Raji (cell line): ENCODE results near the gene RHOH.

ENCODE experiments used
- POLR2A ChIP-seq: IDR thresholded peaks from 2 replicates; pipeline ENCODE4 v1.6.1; 2011; ENCODE audit warnings: low read depth, low read length, control low read depth; ENCODE audit not compliant: insufficient read depth

RHOH gene

GRCh38 chr4:40196724-40197281, at the start of gene RHOH:
RHOH (plus strand) TSS chr4:40197031; CDS start chr4:40243387, 46,356 bp downstream.
- peak; percentile 64 for TF ChIP-seq POLR2A

DNA sequence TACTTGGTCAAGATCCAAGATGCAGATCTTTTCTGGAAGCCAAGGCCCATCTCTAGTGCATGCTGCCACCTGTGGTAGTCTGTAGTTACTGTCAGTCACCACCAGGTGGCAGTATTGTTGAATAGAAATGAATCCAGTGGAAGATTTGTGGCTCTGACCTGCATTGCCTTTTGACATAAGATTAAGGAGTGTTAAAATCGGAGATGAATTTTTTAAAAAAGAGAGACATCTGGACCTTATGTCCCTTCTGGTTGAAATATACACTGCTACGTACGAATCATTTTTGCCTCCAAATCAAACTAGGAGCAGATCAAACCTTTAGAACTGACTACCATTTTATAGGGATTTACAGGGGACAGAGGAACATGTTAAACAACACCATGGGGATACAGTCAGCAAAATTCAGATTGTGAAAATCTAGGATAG, 46.9 kb upstream of the RHOH start:
- TF ChIP-seq POLR2A, result no peak

DNA sequence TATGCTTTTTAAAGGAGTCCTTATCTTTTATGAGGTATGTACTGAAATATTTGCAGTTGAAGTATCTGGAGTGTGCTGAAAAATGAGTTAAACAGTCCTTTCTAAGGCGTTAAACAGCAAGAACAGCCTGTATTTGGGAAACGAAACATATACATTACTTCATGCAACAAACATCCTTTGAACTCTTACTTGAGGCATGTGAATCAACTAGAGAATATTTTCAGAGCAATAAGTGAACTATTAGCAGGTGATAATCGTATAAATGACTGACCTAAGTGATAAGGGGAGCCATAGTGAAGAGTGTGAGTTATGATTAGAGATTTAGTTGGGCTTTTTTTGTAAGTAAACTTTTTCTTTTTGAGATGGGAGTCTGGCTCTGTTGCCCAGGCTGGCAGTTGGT, 45.9 kb upstream of the RHOH start:
- TF ChIP-seq POLR2A, result no peak

DNA sequence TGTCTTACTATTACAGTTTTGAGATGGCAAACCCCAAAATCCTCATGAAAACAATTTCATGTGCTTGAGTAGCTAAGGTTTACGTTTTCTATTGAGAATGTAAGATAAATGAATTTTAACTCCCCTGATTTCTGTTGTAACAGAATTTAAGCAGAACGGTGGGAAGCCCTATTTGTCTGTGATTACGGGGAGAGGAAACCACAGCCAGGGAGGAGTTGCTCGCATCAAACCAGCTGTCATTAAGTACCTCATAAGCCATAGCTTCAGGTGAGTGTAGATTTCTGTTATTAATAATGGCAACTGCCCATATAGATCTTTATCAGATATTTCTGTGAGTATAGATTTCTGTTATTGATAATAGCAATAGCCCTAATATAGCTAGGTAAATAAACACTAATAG, 44.2 kb upstream of the RHOH start:
- TF ChIP-seq POLR2A, result peak; percentile 45; the same call in 1 of the 2 replicates

DNA sequence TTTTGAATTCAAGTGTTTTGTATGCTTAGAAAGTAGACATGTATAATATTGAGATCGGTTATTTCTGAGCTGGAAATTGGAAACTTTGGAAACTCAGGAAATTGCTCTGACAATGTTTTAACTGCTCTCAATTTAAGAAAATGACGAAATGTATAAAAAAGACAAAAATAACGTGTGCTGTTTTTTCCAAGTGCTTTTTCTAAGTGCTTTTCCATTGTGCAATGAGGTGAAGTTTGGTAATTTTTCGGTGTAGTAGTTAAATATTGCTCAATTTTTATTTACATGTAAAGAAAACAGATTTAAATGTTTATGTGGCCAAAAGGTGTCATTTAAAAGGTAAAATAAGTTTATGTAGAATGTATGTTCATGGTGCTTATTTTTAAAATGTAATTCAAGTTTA, 39.4 kb upstream of the RHOH start:
- no peak for TF ChIP-seq POLR2A

DNA sequence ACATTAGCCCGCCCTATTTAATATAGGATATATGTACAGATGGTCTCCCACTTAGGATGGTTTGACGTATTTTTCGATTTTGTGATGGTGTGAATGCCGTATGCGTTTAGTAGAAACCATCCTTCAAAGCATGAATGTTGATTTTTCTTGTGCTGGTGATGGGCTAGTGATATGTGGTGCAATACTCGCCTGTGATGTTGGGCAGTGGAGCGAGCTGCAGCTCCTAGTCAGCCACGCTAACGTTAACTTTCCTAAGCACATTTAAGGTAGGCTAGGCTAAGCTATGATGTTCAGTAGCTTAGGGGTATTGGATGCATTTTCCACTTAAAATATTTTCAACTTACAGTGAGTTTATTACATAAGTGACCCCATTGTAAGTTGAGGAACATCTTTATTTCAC, 36.6 kb upstream of the RHOH start:
- no peak for TF ChIP-seq POLR2A

DNA sequence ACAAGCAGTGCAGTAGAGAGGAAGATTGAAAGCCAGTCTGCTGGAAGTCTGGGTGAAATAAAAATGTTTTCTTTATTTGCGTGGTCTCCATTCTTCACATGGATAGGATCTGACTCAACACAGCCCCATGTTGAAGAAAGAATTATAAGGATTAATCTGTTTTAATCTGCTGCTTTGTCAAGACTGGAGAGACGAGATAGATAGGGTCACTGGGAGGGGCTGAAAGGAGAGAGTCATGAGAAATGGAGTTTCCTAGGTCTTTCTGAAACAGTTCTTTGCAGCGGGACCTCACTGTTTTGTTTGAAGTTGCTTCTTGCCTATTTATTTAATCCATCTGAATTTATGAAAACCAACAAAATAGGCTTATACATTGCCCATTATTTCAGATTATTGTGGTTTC, 32.4 kb upstream of the RHOH start:
- no peak for TF ChIP-seq POLR2A

DNA sequence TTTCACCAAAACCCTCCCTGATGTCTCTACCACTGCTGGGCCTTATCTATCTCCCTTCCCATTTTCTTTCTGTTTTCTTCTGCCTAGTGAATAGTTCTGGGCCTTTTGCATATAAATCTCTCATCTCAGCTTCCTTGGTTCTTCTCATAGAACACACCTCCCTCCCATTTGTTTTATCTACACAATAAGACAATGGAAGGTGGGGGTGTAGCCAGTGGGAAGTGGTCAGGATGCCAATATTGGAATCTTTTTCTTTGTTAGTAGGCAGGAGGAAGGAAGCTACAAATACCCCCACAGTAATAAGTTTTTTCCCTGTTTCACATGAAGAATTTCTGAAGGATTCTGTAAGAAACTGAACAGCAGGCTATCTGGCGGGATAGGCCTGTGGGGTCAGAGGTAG, 30.9 kb upstream of the RHOH start:
- no peak for TF ChIP-seq POLR2A

DNA sequence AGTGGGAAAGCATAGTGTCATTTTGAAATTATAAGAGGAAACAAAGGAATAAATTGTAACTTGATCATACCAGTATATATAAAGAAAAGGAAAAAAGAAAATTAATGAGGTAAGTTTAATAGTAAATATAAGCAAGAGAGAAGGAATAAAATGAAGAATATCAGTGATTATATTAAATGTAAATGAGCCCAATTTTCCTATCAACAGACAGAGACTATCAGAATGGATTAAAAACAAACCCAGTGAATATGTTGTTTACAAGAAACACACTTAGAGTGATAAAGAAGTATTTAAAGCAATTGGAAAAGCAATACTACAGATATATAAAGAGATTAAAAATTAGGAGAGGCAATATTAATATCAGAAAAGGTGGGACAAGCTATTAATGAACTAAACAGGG, 28.8 kb upstream of the RHOH start:
- no peak for TF ChIP-seq POLR2A

DNA sequence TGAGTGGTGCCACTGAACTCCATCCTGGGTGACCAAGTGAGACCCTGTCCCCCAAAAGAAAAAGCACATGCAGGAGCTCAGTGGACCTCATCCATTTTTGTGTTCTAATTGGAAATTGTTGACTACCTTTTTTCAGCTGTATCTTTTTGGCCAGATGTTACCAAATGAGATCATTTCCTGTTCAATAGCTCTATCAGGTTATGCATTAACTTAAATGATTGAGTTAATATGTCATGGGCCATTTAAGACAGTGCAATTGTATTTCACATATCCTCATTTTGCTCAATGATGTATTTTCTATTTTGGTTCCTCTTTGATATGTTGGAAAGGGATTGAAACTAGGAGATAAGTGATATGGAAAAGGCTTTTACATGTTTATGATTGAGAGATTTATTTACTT, 26.2 kb upstream of the RHOH start:
- TF ChIP-seq POLR2A, result no peak

GRCh38 chr4:40173470-40173875, 23.4 kb upstream of the RHOH start:
- peak; percentile 64 for TF ChIP-seq POLR2A

- no peak for TF ChIP-seq POLR2A
Measured at GRCh38 chr4:40176602-40177001, 20.2 kb upstream of the RHOH start.

- TF ChIP-seq POLR2A, result no peak
Measured at GRCh38 chr4:40177591-40177990, 19.2 kb upstream of the RHOH start.

GRCh38 chr4:40178672-40179071, 18.2 kb upstream of the RHOH start:
- no peak for TF ChIP-seq POLR2A

GRCh38 chr4:40179360-40179759, 17.5 kb upstream of the RHOH start:
- TF ChIP-seq POLR2A, result no peak

GRCh38 chr4:40180356-40180755, 16.5 kb upstream of the RHOH start:
- TF ChIP-seq POLR2A, result no peak

- TF ChIP-seq POLR2A, result no peak
Measured at GRCh38 chr4:40182001-40182400, 14.8 kb upstream of the RHOH start.
